Activated T-helper 2 cell treated with anti-CD3 and anti-CD28 coated beads, Interferon-gamma antibody, Interleukin-2, Interleukin-4, amounts not matched to agents 10 μg/mL and 5 μg/mL and 100 μg/mL, durations not matched to agents 14 hours and 24 hours and 36 hours (primary cell): Measurements from ENCODE around the gene ADAMTS17. TPM values are rescaled to one million over a fixed set of nuclear protein-coding genes. Genes with fewer than 3 reads are reported as not detected.

Experiments used
- DNase-seq: peaks from one replicate; pipeline ENCODE4 v3.0.0; 2021; ENCODE audit warnings: low spot score
- H3K27ac Mint-ChIP-seq: one replicate; pipeline ENCODE4 v1.8.0; 2021; ENCODE audit warnings: mixed read lengths
- H3K27me3 Mint-ChIP-seq: one replicate; pipeline ENCODE4 v1.8.0; 2021; ENCODE audit warnings: low read depth, mixed read lengths
- H3K36me3 Mint-ChIP-seq: one replicate; pipeline ENCODE4 v1.8.0; 2021; ENCODE audit warnings: low read depth, mixed read lengths
- H3K4me1 Mint-ChIP-seq: one replicate; pipeline ENCODE4 v1.8.0; 2021; ENCODE audit warnings: low read depth, mixed read lengths
- H3K4me3 Mint-ChIP-seq: one replicate; pipeline ENCODE4 v1.8.0; 2021; ENCODE audit warnings: low read depth, mild to moderate bottlenecking, moderate library complexity, mixed read lengths
- H3K9me3 Mint-ChIP-seq: one replicate; pipeline ENCODE4 v1.8.0; 2021; ENCODE audit warnings: mixed read lengths
- intact Hi-C: fragments of 100-400 bp; cut with micrococcal nuclease; formaldehyde crosslinking; loops from one replicate; pipeline ENCODE4 v1.15.1; 2023
- total RNA-seq: library from RNA; stranded (reverse); gene quantifications from 2 replicates; pipeline ENCODE4 v1.2.3, GENCODE V29; 2022

The ADAMTS17 gene
- total RNA-seq, 1 donor from 2014 or later = 1.1 TPM

DNA sequence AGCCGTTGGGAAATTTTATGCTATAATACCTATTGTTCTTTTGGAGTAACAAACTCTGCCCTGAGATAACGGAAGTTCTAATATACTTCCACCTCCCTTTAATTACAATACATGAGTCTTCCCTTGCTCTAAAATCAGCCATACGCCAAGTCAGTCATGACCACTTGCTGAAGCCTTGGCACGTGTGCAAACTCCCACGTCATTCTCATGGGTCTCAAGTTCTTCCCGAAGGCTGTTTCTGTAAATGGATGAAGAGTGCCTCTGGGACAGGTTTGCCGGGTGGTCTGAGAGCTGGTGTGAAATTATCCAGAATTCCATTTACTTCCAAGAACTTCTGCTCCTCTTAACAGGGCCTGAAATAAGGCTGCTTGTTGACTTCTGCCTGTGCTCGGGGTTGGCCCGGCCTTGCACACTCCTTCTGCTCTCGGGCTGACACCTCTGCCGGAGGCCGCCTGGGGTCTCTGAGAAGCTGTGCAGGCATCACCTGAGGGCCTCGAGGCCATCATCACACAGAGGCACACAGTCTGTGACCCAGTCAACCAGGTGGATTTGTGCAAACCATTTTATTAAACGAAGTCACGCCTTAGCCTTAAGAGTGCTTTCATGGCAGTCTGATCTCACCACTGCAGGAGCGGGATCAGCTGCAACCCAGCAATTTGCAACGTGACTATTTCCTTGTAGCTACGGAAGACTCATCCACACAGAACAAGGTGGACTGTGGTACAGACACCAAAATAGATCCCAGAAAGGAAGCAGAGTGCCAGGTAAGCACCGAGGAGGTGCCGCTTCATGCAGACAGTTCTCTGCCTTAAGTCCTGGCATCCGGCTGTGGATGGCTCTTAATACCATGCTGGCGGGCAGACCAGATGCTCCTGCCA is 120.1 kb downstream of the ADAMTS17 start:
- no peaks in the 10 kb centered on the region for H3K9me3 Mint-ChIP-seq
- no peaks in the 10 kb centered on the region for H3K36me3 Mint-ChIP-seq
- no peak overlapping the region for H3K4me3 Mint-ChIP-seq
- no peak for DNase-seq
- intact Hi-C loops = no loop called here
- H3K4me1 Mint-ChIP-seq = no peaks in the 10 kb centered on the region
- H3K27ac Mint-ChIP-seq = no peak overlapping the region
- H3K27me3 Mint-ChIP-seq = no peaks in the 10 kb centered on the region

DNA sequence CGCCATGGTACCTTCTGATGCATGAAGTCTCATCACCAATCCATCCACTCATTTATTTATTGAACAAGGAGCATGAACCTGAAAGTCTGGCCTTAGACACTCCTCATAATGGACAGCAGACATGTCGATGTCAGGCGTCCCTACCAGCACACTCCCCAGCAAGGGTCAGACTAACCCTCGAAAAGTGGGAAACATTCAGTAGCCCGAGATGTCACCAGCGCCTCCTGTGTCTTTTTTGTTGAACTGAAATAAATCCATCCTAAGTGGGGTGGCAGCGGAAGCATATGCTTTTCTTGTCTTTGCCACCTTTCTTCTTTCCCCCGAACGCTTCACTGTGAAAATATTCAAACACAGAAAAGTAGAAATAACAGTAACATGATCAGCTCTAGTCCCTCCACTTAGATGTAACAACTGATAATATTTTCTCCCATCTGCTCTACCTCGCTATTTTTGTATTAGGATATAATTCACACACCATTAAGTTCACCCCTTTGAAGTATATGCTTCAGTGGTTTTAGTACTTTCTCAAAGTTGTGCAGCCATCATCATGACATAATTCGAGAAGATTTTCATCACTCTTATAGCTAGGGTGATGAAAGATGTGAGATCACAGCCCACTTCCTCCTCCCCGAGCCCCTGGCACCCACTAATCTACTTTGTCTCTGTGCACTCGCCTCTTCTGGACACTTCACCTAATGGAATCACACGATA is 121.6 kb downstream of the ADAMTS17 start:
- Mint-ChIP-seq H3K36me3 (no peaks in the 10 kb centered on the region), H3K4me3 (no peak overlapping the region), H3K9me3 (no peaks in the 10 kb centered on the region), H3K27ac (no peak overlapping the region), H3K27me3 (no peaks in the 10 kb centered on the region), H3K4me1 (no peaks in the 10 kb centered on the region)
- DNase-seq = no peak
- intact Hi-C loops = no loop called here

- intact Hi-C loops = no loop called here
- no peak overlapping the region for H3K4me3 Mint-ChIP-seq
Measured at GRCh38 chr15:100218434-100218833, 123.3 kb downstream of the ADAMTS17 start.

DNA sequence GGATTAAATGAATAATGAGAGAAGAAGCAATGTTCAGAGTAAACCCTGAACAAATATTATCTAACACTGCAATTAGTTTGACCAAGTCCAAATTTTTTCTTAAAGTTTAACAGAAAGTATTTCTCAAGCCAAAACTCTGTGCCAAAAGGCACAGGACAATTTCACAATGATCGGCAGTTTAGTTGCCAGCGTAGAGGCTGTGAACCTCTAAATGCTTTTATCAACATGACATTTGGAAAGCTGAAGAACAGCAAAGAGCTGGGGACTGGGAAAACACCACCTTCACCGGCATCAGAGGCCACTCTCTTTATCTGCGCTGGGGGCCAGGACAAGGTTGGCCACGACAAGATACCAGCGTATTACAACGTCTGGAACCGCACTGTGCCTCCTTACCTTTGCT is 125.6 kb downstream of the ADAMTS17 start:
- Mint-ChIP-seq H3K27me3 (no peaks in the 10 kb centered on the region), H3K9me3 (no peaks in the 10 kb centered on the region), H3K36me3 (no peaks in the 10 kb centered on the region), H3K4me1 (no peaks in the 10 kb centered on the region), H3K4me3 (no peak overlapping the region), H3K27ac (no peak overlapping the region)
- intact Hi-C loops = no loop called here
- DNase-seq = no peak

More at GRCh38 chr15:100218434-100218833, 123.3 kb downstream of the ADAMTS17 start:
- Mint-ChIP-seq H3K27me3 (no peaks in the 10 kb centered on the region), H3K36me3 (no peaks in the 10 kb centered on the region), H3K4me1 (no peaks in the 10 kb centered on the region), H3K27ac (no peak overlapping the region), H3K9me3 (no peaks in the 10 kb centered on the region)
- no peak for DNase-seq

DNA sequence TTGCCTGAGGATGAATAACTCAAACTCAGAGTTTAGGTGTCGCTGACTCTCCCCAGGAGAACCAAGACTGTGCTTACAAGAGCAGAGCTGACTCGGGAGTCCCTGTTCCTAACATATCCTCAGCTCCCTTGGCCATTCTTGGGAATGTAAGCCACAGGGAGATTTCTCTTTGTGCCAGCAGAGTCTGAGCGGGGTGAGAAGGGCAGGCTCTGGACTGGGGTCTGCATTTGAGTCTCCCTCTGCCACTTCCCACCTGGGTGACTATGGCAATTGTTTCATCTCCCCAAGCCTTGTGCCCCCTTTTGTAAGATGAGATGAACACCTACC is 126.0 kb downstream of the ADAMTS17 start:
- Mint-ChIP-seq H3K4me3 (no peak overlapping the region), H3K4me1 (no peaks in the 10 kb centered on the region), H3K27ac (no peak overlapping the region), H3K27me3 (no peaks in the 10 kb centered on the region), H3K9me3 (no peaks in the 10 kb centered on the region), H3K36me3 (no peaks in the 10 kb centered on the region)
- DNase-seq = no peak
- intact Hi-C loops = no loop called here

- H3K9me3 Mint-ChIP-seq = no peaks in the 10 kb centered on the region
- H3K27ac Mint-ChIP-seq = no peak overlapping the region
- no peak overlapping the region for H3K4me3 Mint-ChIP-seq
- no peaks in the 10 kb centered on the region for H3K36me3 Mint-ChIP-seq
- intact Hi-C loops = no loop called here
- no peaks in the 10 kb centered on the region for H3K27me3 Mint-ChIP-seq
- H3K4me1 Mint-ChIP-seq = no peaks in the 10 kb centered on the region
- DNase-seq = no peak
Measured at GRCh38 chr15:100215031-100215842, 126.5 kb downstream of the ADAMTS17 start.

- Mint-ChIP-seq H3K4me1 (no peaks in the 10 kb centered on the region), H3K36me3 (no peaks in the 10 kb centered on the region), H3K9me3 (no peaks in the 10 kb centered on the region), H3K27me3 (no peaks in the 10 kb centered on the region), H3K27ac (no peak overlapping the region), H3K4me3 (no peak overlapping the region)
- DNase-seq = no peak
- intact Hi-C loops = no loop called here
Measured at GRCh38 chr15:100211855-100212850, 129.6 kb downstream of the ADAMTS17 start.

DNA sequence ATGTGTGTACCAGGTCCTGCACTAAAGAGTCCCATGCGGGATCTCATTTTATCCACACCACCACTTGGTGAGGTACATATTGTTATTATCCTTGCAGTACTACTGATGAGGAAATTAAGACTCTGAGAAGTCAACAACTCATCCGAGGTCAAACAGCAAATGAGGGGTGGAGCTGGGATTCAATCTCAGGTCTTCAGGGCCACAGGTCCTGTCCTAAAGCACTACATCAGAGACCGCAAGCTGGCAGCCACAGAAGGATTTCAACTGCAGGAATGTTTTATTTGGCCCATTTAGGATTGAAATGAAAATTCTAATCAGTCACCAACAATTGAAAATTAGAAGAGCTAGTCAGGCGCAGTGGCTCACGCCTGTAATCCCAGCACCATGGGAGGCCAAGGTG is 131.4 kb downstream of the ADAMTS17 start:
- no peaks in the 10 kb centered on the region for H3K9me3 Mint-ChIP-seq
- H3K4me3 Mint-ChIP-seq = no peak overlapping the region
- no peak for DNase-seq
- no peaks in the 10 kb centered on the region for H3K27me3 Mint-ChIP-seq
- intact Hi-C loops = no loop called here
- no peaks in the 10 kb centered on the region for H3K36me3 Mint-ChIP-seq
- no peak overlapping the region for H3K27ac Mint-ChIP-seq
- H3K4me1 Mint-ChIP-seq = no peaks in the 10 kb centered on the region

DNA sequence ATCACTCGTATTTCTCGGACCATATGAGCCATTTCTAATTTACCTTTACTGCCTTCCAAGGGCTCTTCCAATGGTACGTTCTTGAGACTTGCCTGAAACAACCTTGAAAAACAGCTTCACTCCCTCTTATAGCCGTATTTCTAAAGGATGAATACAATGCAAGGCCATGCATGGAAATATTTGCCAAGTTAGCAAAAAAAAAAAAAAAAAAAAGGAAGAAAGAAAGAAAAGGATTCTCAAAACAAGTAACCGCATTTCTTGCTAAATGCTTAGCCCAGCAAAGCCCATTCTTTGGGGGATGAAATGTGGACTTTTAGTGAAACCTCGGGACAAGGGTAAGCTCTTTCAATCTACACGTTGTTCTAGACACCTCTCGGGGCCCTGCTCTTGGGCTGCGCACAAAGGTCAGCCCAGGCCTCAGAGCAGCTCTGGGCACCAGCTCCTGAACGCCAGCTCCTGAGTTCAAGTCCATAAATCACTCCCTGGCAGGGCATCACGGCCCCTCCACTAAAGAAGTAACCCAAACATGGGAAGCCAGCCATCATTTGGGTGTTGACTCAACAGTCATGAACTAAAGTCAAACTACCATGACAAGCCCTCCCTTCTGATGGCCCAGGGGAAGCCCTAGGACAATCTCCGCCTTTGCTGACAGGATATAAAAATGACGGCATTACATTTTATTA is 132.7 kb downstream of the ADAMTS17 start:
- H3K27ac Mint-ChIP-seq = no peak overlapping the region
- no peaks in the 10 kb centered on the region for H3K9me3 Mint-ChIP-seq
- H3K36me3 Mint-ChIP-seq = no peaks in the 10 kb centered on the region
- H3K4me3 Mint-ChIP-seq = no peak overlapping the region
- H3K27me3 Mint-ChIP-seq = peaks cover 4% of the 10 kb centered on the region
- DNase-seq = no peak
- intact Hi-C loops = no loop called here
- H3K4me1 Mint-ChIP-seq = no peaks in the 10 kb centered on the region

DNA sequence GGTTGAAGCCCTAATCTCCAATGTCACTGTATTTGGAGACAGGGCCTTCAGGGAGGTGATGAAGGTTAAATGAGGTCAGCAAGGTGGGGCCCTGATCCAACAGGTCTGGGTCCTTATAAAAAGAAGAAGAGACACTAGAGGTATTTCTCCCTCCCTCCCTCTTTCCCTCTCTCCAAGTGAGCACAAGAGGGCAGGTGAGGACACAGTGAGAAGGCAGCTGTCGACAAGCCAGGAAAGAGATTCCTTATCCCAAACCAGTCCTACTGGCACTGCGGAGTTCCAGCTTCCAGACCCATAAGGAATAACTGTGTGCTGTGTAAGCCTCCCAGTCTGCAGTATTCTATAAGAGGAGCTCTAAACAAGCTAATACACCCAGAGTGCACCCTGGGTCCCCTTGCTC is 134.7 kb downstream of the ADAMTS17 start:
- peaks cover 7% of the 10 kb centered on the region for H3K27me3 Mint-ChIP-seq
- H3K4me1 Mint-ChIP-seq = peaks cover under 1% of the 10 kb centered on the region
- no peak overlapping the region for H3K27ac Mint-ChIP-seq
- H3K36me3 Mint-ChIP-seq = no peaks in the 10 kb centered on the region
- no peak overlapping the region for H3K4me3 Mint-ChIP-seq
- DNase-seq = no peak
- intact Hi-C loops = no loop called here
- H3K9me3 Mint-ChIP-seq = no peaks in the 10 kb centered on the region

DNA sequence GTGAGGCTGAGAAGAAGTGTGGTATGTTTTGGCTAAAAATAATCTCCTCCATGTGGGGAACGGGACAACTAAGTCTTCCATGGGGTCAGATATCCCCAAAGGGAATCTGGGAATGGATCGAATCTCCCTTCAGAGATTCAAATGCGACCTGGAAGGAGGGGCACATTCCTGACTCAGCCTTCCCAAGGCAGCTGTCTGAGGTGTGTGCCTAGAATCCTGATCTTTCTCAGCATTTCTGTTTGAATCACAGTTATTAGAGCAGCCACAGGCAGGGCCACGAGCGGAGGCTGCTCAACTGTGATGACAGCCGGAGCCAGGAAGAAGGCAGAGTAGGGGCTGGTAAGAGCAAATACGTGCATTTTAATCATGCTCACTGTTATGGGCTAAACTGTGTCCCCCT is 135.1 kb downstream of the ADAMTS17 start:
- DNase-seq = no peak
- intact Hi-C loops = no loop called here
- Mint-ChIP-seq H3K9me3 (no peaks in the 10 kb centered on the region), H3K4me1 (peaks cover 5% of the 10 kb centered on the region), H3K36me3 (no peaks in the 10 kb centered on the region), H3K4me3 (no peak overlapping the region), H3K27me3 (peaks cover 7% of the 10 kb centered on the region), H3K27ac (no peak overlapping the region)
